PC-3 (cell line): ENCODE measurements around the gene KAZN. TPM values are rescaled to one million over a fixed set of nuclear protein-coding genes. Genes with fewer than 3 reads are reported as not detected.

Source experiments
- ATAC-seq: fragments of 200-7000 bp; cut with Tn5 transposase; 2 replicates; pipeline ENCODE4 v1.9.1; 2020; ENCODE audit warnings: mild to moderate bottlenecking, moderate library complexity
- BruUV-seq: library from RNA; stranded (reverse); fragments of 400-500 nt; replicated peaks from 2 replicates; lab custom pipeline; 2021; lab: Mats Ljungman, UMichigan
- CTCF ChIA-PET: fragments of 300-600 bp; sonication (Branson Sonifier 250); formaldehyde crosslinking; loops from one replicate; lab custom pipeline; 2022; ENCODE audit warnings: antibody characterized with exemption; lab: Charles Lee
- POLR2A ChIA-PET: fragments of 300-600 bp; sonication (Branson Sonifier 250); formaldehyde crosslinking; loops from one replicate; lab custom pipeline; 2022; ENCODE audit warnings: antibody characterized with exemption; ENCODE audit not compliant: unreplicated experiment; lab: Charles Lee
- DNase-seq: peaks from one replicate; pipeline ENCODE4 v3.0.0-alpha.2; 2015
- H2AFZ ChIP-seq: fragments of 300-600 bp; sonication (generic); 2 replicates; pipeline ENCODE4 v1.6.0; 2016; ENCODE audit warnings: antibody characterized with exemption, low read length
- H3F3A ChIP-seq: fragments of 300-600 bp; sonication (generic); one replicate; pipeline ENCODE4 v1.6.0; 2017; ENCODE audit warnings: antibody characterized with exemption, low read length, control low read depth, mild to moderate bottlenecking; ENCODE audit not compliant: unreplicated experiment
- H3K27ac ChIP-seq: fragments of 300-600 bp; sonication (generic); 2 replicates; pipeline ENCODE4 v1.5.1; 2016; ENCODE audit warnings: mild to moderate bottlenecking, low read length
- H3K27me3 ChIP-seq: fragments of 300-600 bp; sonication (generic); 2 replicates; pipeline ENCODE4 v1.6.1; 2016; ENCODE audit warnings: low read length, mixed read lengths
- H3K36me3 ChIP-seq: fragments of 300-600 bp; sonication (generic); 2 replicates; pipeline ENCODE4 v1.6.1; 2016; ENCODE audit warnings: low read depth, mixed run types, low read length, mixed read lengths
- H3K4me1 ChIP-seq: fragments of 300-600 bp; sonication (generic); 2 replicates; pipeline ENCODE4 v1.5.1; 2016; ENCODE audit warnings: low read length; ENCODE audit not compliant: insufficient read depth
- H3K4me2 ChIP-seq: fragments of 300-600 bp; sonication (generic); 2 replicates; pipeline ENCODE4 v1.6.0; 2016; ENCODE audit warnings: low read length
- H3K4me3 ChIP-seq: fragments of 300-600 bp; sonication (generic); 2 replicates; pipeline ENCODE4 v1.5.1; 2016; ENCODE audit warnings: mild to moderate bottlenecking, low read length, mixed read lengths
- H3K79me2 ChIP-seq: fragments of 300-600 bp; sonication (generic); 2 replicates; pipeline ENCODE4 v1.6.1; 2017; ENCODE audit warnings: low read length, mixed read lengths
- H3K9ac ChIP-seq: fragments of 300-600 bp; sonication (generic); 2 replicates; pipeline ENCODE4 v1.6.0; 2016; ENCODE audit warnings: mild to moderate bottlenecking, low read length
- H3K9me2 ChIP-seq: fragments of 300-600 bp; sonication (generic); replicated peaks from 2 replicates; pipeline ENCODE4 v1.6.1; 2016; ENCODE audit warnings: mixed run types, low read length, mixed read lengths
- H3K9me3 ChIP-seq: fragments of 300-600 bp; sonication (generic); 2 replicates; pipeline ENCODE4 v1.6.1; 2016; ENCODE audit warnings: low read length, mixed read lengths
- H4K20me1 ChIP-seq: fragments of 300-600 bp; sonication (generic); 2 replicates; pipeline ENCODE4 v1.6.1; 2016; ENCODE audit warnings: low read length, mixed read lengths
- EZH2 ChIP-seq: fragments of 300-600 bp; sonication (generic); IDR thresholded peaks from one replicate; pipeline ENCODE4 v1.6.1; 2017; ENCODE audit warnings: antibody characterized with exemption, mild to moderate bottlenecking, low read length; ENCODE audit not compliant: unreplicated experiment
- EZH2phosphoT487 ChIP-seq: fragments of 300-600 bp; sonication (generic); IDR thresholded peaks from 2 replicates; pipeline ENCODE4 v1.6.1; 2018; ENCODE audit warnings: mild to moderate bottlenecking, antibody characterized with exemption, low read length, borderline replicate concordance
- intact Hi-C: fragments of 100-400 bp; cut with micrococcal nuclease; formaldehyde crosslinking; loops from 2 replicates; pipeline ENCODE4 v1.9.0; 2023
- total RNA-seq: library from RNA; depleted of rRNA; stranded (reverse); fragments of >200 nt; gene quantifications from 2 replicates; pipeline ENCODE4 v1.2.3, GENCODE V29; 2014
- TF ChIP-seq, protein P1 (sequence below): fragments of 300-600 bp; sonication (generic); conservative IDR thresholded peaks from 2 replicates; pipeline ENCODE4 v1.5.1; 2017; ENCODE audit warnings: antibody characterized with exemption, low read depth, mild to moderate bottlenecking, low read length

The KAZN gene
- total RNA-seq, 1 experiment from 2014 or later, result 2.0 TPM

DNA sequence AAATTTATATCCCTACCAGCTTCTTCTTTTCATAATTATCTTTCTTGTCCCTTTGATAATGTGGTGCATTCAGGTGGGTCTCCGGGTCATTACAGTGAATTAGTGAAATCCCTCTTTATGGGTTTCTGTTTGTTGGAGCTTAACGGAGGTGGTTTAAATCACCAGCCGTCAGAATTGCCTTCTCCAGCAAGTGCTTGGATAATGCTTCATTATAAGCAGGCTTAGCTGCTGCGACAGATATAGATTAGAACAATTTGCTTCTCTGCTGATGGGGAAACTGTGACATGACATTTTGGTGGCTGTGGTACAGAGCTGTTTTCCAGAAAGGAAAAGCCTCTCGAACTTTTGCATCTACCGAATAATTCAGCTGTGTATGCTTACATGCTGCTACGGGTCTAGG, 56.9 kb downstream of the KAZN start:
- Histone ChIP-seq H3K9me2 (no peaks in the 10 kb centered on the region), H3K4me3 (no peak overlapping the region), H3K9ac (no peak overlapping the region), H2AFZ (no peak overlapping the region), H4K20me1 (no peaks in the 10 kb centered on the region), H3K27me3 (no peaks in the 10 kb centered on the region), H3K27ac (no peak overlapping the region), H3K4me1 (peaks cover 33% of the 10 kb centered on the region), H3K9me3 (no peaks in the 10 kb centered on the region), H3K79me2 (no peaks in the 10 kb centered on the region), H3K4me2 (no peak overlapping the region), H3F3A (no peaks in the 10 kb centered on the region), H3K36me3 (no peaks in the 10 kb centered on the region)
- no TSS peak for BruUV-seq
- TF ChIP-seq EZH2phosphoT487 (no peak), EZH2 (no peak)
- TF ChIP-seq, protein P1, sequence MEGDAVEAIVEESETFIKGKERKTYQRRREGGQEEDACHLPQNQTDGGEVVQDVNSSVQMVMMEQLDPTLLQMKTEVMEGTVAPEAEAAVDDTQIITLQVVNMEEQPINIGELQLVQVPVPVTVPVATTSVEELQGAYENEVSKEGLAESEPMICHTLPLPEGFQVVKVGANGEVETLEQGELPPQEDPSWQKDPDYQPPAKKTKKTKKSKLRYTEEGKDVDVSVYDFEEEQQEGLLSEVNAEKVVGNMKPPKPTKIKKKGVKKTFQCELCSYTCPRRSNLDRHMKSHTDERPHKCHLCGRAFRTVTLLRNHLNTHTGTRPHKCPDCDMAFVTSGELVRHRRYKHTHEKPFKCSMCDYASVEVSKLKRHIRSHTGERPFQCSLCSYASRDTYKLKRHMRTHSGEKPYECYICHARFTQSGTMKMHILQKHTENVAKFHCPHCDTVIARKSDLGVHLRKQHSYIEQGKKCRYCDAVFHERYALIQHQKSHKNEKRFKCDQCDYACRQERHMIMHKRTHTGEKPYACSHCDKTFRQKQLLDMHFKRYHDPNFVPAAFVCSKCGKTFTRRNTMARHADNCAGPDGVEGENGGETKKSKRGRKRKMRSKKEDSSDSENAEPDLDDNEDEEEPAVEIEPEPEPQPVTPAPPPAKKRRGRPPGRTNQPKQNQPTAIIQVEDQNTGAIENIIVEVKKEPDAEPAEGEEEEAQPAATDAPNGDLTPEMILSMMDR, result no peak
- CTCF ChIA-PET, result no interaction called here
- ATAC-seq, result no peak
- intact Hi-C loops, result no loop called here
- DNase-seq, result no peak
- POLR2A ChIA-PET, result no interaction called here

DNA sequence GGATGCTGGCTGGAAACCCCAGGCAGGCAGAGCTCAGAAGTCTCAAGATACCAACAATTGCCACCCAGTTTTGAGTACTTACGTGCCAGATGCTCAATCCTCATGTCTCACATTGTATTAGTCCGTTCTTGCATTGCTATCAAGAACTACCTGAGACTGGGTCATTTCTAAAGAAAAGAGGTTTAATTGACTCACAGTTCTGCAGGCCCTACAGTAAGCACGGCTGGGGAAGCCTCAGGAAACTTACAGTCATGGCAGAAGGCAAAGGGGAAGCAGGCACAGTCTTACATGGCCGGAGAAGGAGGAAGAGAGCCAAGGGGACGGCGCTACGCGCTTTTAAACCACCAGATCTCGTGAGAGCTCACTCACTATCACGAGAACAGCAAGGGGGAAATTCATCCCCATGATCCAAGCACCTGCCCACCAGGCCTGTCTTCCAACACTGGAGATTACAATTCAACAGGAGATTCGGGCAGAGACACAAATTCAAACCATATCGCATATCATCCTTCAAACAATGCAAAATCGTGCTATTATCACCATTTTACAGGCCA, 58.0 kb downstream of the KAZN start:
- ChIA-PET POLR2A (no interaction called here), CTCF (no interaction called here)
- no peaks in the 10 kb centered on the region for H3K9me2 ChIP-seq
- H3K9ac ChIP-seq, result no peak overlapping the region
- H3K79me2 ChIP-seq, result no peaks in the 10 kb centered on the region
- H4K20me1 ChIP-seq, result no peaks in the 10 kb centered on the region
- TF ChIP-seq EZH2, result no peak
- TF ChIP-seq, protein P1, result no peak
- TF ChIP-seq EZH2phosphoT487, result no peak
- ATAC-seq, result no peak
- H3K27me3 ChIP-seq, result no peaks in the 10 kb centered on the region
- H3K36me3 ChIP-seq, result no peaks in the 10 kb centered on the region
- H3K4me2 ChIP-seq, result no peak overlapping the region
- H3K9me3 ChIP-seq, result no peaks in the 10 kb centered on the region
- no peak for DNase-seq
- H3K4me3 ChIP-seq, result no peak overlapping the region
- intact Hi-C loops, result no loop called here
- H3K4me1 ChIP-seq, result peaks cover 30% of the 10 kb centered on the region
- no peak overlapping the region for H3K27ac ChIP-seq
- no TSS peak for BruUV-seq
- no peaks in the 10 kb centered on the region for H3F3A ChIP-seq
- H2AFZ ChIP-seq, result no peak overlapping the region

DNA sequence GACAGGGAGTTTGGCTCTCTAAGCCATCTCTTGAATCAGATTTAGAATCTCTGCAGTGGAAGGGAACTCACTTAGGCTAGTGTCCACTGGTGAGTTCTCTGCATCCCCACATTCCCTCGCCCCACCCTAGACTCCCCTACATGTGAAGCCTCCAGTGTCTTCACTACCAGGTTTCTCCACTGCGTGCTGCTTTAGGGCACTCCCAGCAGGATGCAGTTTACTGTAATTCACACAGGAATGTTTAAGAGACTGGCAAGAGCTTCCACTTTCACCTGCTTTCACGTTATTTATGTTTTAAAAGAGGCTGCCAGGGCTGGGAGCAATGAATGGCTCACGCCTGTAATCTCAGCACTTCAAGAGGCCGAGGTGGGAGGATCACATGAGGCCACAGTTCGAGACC, 60.2 kb downstream of the KAZN start:
- Histone ChIP-seq H3K4me1 (peaks cover 20% of the 10 kb centered on the region), H3F3A (no peaks in the 10 kb centered on the region), H3K4me3 (no peak overlapping the region), H3K9me2 (no peaks in the 10 kb centered on the region), H2AFZ (no peak overlapping the region), H3K4me2 (no peak overlapping the region), H3K27me3 (no peaks in the 10 kb centered on the region), H3K9me3 (no peaks in the 10 kb centered on the region), H3K36me3 (no peaks in the 10 kb centered on the region), H3K79me2 (no peaks in the 10 kb centered on the region), H4K20me1 (no peaks in the 10 kb centered on the region), H3K27ac (no peak overlapping the region), H3K9ac (no peak overlapping the region)
- no TSS peak for BruUV-seq
- ChIA-PET CTCF (no interaction called here), POLR2A (no interaction called here)
- DNase-seq (peak; percentile 60), ATAC-seq (peak; percentile 85)
- no peak for TF ChIP-seq EZH2phosphoT487
- intact Hi-C loops, result no loop called here
